ENCODE data around the gene ACTR3C. TPM values are rescaled to one million over a fixed set of nuclear protein-coding genes. Genes with fewer than 3 reads are reported as not detected.
"Not testable (repeated sequence)": the region's sequence is repeated elsewhere in the genome, so short reads cannot be mapped to it uniquely, and the experiment has no call there.

ACTR3C gene
- total RNA-seq, 1 experiment from 2014 or later: not detected

DNA sequence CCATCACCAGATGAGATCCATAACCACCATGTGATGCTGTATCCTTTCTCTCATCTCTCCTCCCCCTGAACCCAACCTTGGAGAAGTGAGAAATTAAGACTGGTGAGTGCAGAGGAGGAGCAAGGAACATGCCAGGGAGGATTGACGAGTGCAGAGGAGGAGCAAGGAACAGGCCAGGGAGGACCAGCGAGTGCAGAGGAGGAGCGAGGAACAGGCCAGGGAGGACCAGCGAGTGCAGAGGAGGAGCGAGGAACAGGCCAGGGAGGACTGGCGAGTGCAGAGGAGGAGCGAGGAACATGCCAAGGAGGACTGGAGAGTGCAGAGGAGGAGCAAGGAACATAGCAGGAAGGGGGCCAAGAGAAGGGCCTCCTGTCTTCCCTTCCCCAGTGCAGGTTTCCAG is 118.8 kb downstream of the ACTR3C start:
- DNase-seq (ENCODE audit: low read depth): not testable (repeated sequence)

DNA sequence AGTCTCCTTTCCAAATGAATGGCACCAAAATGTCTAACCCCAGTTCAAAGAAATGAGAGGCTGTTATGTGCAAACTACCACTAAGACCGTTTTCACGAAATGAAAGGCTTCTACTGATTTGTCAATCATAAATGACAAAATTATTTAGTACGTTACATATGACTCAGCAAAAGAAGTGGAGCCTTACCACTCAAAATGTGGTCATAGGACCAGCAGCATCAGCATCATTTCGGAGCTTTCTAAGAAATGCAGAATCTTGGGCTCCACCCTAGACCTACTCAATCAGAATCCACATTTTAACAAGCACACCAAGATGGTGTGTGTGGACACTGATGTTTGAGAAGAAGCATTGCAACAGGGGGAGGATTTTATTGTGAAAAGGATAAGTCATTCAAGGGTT is 120.5 kb downstream of the ACTR3C start:
- not testable (repeated sequence) for DNase-seq (ENCODE audit: low read depth)

Other genes starting within 250 kb of the ACTR3C start
- gene LRRC61, start 190 bp downstream of the ACTR3C start, total RNA-seq (2014; rRNA removed; shearing (Covaris generic)): not detected in 2 replicates
- not detected in 2 replicates for gene RARRES2, start 18.1 kb upstream of the ACTR3C start, total RNA-seq (2014; rRNA removed; shearing (Covaris generic))
- 122 and 136 TPM in 2 replicates for gene REPIN1, start 45.3 kb upstream of the ACTR3C start, total RNA-seq (2014; rRNA removed; shearing (Covaris generic))
- gene ZNF775, start 55.8 kb upstream of the ACTR3C start, total RNA-seq (2014; rRNA removed; shearing (Covaris generic)): 7.2 and 8.2 TPM in 2 replicates
- gene GIMAP8, start 127.1 kb upstream of the ACTR3C start, total RNA-seq (2014; rRNA removed; shearing (Covaris generic)): not detected in 2 replicates
- gene GIMAP7, start 191.3 kb upstream of the ACTR3C start, total RNA-seq (2014; rRNA removed; shearing (Covaris generic)): not detected in 2 replicates
- gene GIMAP4, start 243.8 kb upstream of the ACTR3C start, total RNA-seq (2014; rRNA removed; shearing (Covaris generic)): not detected in 2 replicates